Activated gamma-delta T cell (primary cell): ENCODE results near the gene THRSP.
A peak's percentile ranks its signal among the peaks of the same experiment; 100 is the strongest.
"Not testable (repeated sequence)": the region's sequence is repeated elsewhere in the genome, so short reads cannot be mapped to it uniquely, and the experiment has no call there.

Source experiments
- DNase-seq: peaks from one replicate; lab custom pipeline; 2025; lab: John Stamatoyannopoulos, UW

Gene THRSP

GRCh38 chr11:78066471-78066870, 2.8 kb downstream of the THRSP start:
- no peak for DNase-seq

- DNase-seq, result no peak
These were observed 4.0 kb downstream of the THRSP start for GRCh38 chr11:78067704-78068103.

- no peak for DNase-seq
These were observed 5.8 kb downstream of the THRSP start for GRCh38 chr11:78069465-78069864.

GRCh38 chr11:78070621-78071020, 7.0 kb downstream of the THRSP start:
- DNase-seq, result no peak

GRCh38 chr11:78071717-78072116, 8.1 kb downstream of the THRSP start:
- DNase-seq, result no peak

- DNase-seq, result no peak
These were observed 8.8 kb downstream of the THRSP start for GRCh38 chr11:78072455-78072854.

- no peak for DNase-seq
These were observed 11.1 kb downstream of the THRSP start for GRCh38 chr11:78074756-78075155.

GRCh38 chr11:78076733-78077403, 13.2 kb downstream of the THRSP start:
- no peak for DNase-seq

- not testable (repeated sequence) for DNase-seq
These were observed 13.9 kb downstream of the THRSP start for GRCh38 chr11:78077592-78077991.

GRCh38 chr11:78078218-78079167, 14.8 kb downstream of the THRSP start:
- DNase-seq, result no peak

- DNase-seq, result peak; percentile 28
These were observed 15.8 kb downstream of the THRSP start, which contains the start of gene NDUFC2 for GRCh38 chr11:78079232-78080083. Gene NDUFC2, minus strand, starts transcription at chr11:78079862. Its CDS starts 118 bp downstream, at chr11:78079744.

- DNase-seq, result no peak
These were observed 16.6 kb downstream of the THRSP start for GRCh38 chr11:78080084-78080817.

GRCh38 chr11:78080818-78081495, 17.3 kb downstream of the THRSP start:
- no peak for DNase-seq

- DNase-seq, result no peak
These were observed 17.9 kb downstream of the THRSP start for GRCh38 chr11:78081583-78081982.

- DNase-seq, result no peak
These were observed 18.5 kb downstream of the THRSP start for GRCh38 chr11:78082146-78082545.

GRCh38 chr11:78083021-78083420, 19.4 kb downstream of the THRSP start:
- DNase-seq, result no peak

GRCh38 chr11:78084506-78084905, 20.8 kb downstream of the THRSP start:
- not testable (repeated sequence) for DNase-seq

GRCh38 chr11:78085972-78086371, 22.3 kb downstream of the THRSP start:
- no peak for DNase-seq

- not testable (repeated sequence) for DNase-seq
These were observed 22.9 kb downstream of the THRSP start for GRCh38 chr11:78086521-78087074.

GRCh38 chr11:78094250-78094649, 30.6 kb downstream of the THRSP start:
- DNase-seq, result no peak
